H54 (cell line): Measurements from ENCODE around the gene GAD2.

ENCODE experiments used
- DNase-seq: peaks from one replicate; pipeline ENCODE4 v3.0.0; 2011; ENCODE audit warnings: low spot score, mixed read lengths; ENCODE audit not compliant: insufficient read length
- FAIRE-seq: peaks from 3 replicates; lab custom pipeline; 2011; peaks lifted over from hg19 to GRCh38; lab: Jason Lieb, UNC
- POLR2A ChIP-seq: IDR thresholded peaks from 2 replicates; pipeline ENCODE4 v1.6.1; 2011; ENCODE audit warnings: low read depth, mild to moderate bottlenecking, low read length

GAD2 gene

GRCh38 chr10:26214551-26215395 is 1.8 kb upstream of the GAD2 start:
- FAIRE-seq, result no peak
- no peak for DNase-seq
- TF ChIP-seq POLR2A, result no peak

GRCh38 chr10:26215396-26215934 is 1.1 kb upstream of the GAD2 start:
- FAIRE-seq (no peak), DNase-seq (no peak)
- no peak for TF ChIP-seq POLR2A

GRCh38 chr10:26215935-26216584 is 514 bp upstream of the GAD2 start:
- TF ChIP-seq POLR2A, result no peak
- FAIRE-seq (no peak), DNase-seq (no peak)

- FAIRE-seq (no peak), DNase-seq (no peak)
- TF ChIP-seq POLR2A, result no peak
Observed at GRCh38 chr10:26217396-26218086, 967 bp downstream of the GAD2 start.

- FAIRE-seq (no peak), DNase-seq (no peak)
- TF ChIP-seq POLR2A, result no peak
Observed at GRCh38 chr10:26219676-26220075, 3.1 kb downstream of the GAD2 start.

- TF ChIP-seq POLR2A, result no peak
Observed at GRCh38 chr10:26220901-26221300, 4.3 kb downstream of the GAD2 start.

GRCh38 chr10:26221541-26221940 is 5.0 kb downstream of the GAD2 start:
- FAIRE-seq, result no peak
- no peak for TF ChIP-seq POLR2A

More at GRCh38 chr10:26220901-26221300, 4.3 kb downstream of the GAD2 start:
- FAIRE-seq, result no peak
- no peak for DNase-seq

GRCh38 chr10:26222563-26222962 is 6.0 kb downstream of the GAD2 start:
- TF ChIP-seq POLR2A, result no peak
- no peak for DNase-seq
- FAIRE-seq, result no peak

More at GRCh38 chr10:26221541-26221940, 5.0 kb downstream of the GAD2 start:
- no peak for DNase-seq

GRCh38 chr10:26225322-26225721 is 8.7 kb downstream of the GAD2 start:
- FAIRE-seq (no peak), DNase-seq (no peak)
- TF ChIP-seq POLR2A, result no peak

GRCh38 chr10:26227786-26228185 is 11.2 kb downstream of the GAD2 start:
- FAIRE-seq, result no peak
- TF ChIP-seq POLR2A, result no peak

GRCh38 chr10:26232174-26232573 is 15.6 kb downstream of the GAD2 start:
- no peak for TF ChIP-seq POLR2A
- FAIRE-seq (no peak), DNase-seq (no peak)

More at GRCh38 chr10:26227786-26228185, 11.2 kb downstream of the GAD2 start:
- no peak for DNase-seq

GRCh38 chr10:26235761-26236160 is 19.2 kb downstream of the GAD2 start:
- no peak for TF ChIP-seq POLR2A
- FAIRE-seq, result no peak

GRCh38 chr10:26238378-26238777 is 21.8 kb downstream of the GAD2 start:
- no peak for TF ChIP-seq POLR2A
- FAIRE-seq (no peak), DNase-seq (no peak)

More at GRCh38 chr10:26235761-26236160, 19.2 kb downstream of the GAD2 start:
- no peak for DNase-seq
